NCI-H146 treated with DMSO at 0.1 percent for 48 hours (cell line): ENCODE data around the gene CASQ2.

ENCODE experiments used
- DNase-seq: peaks from one replicate; lab custom pipeline; 2025; ENCODE audit not compliant: unreplicated experiment; lab: John Stamatoyannopoulos, UW

The CASQ2 gene

DNA sequence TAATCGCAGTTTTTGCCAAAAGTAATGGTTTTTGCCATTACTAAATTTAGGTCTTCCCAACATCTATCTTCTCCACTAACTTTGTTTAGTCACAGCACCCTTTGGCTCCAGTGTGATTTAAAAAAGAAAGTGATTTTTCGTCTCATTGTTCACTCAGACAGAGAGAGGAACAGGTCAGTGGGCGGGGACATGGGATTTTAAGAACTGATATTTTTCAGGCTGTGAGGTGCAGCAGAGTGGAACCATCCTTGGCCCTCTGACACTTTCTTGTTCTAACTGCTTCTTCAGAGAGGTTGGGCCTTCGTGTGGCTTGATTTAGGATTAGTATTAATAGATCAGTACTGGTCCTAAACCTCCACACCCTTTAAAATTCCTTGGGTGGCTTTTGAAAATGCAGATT, 38.8 kb downstream of the CASQ2 start:
- no peak for DNase-seq

DNA sequence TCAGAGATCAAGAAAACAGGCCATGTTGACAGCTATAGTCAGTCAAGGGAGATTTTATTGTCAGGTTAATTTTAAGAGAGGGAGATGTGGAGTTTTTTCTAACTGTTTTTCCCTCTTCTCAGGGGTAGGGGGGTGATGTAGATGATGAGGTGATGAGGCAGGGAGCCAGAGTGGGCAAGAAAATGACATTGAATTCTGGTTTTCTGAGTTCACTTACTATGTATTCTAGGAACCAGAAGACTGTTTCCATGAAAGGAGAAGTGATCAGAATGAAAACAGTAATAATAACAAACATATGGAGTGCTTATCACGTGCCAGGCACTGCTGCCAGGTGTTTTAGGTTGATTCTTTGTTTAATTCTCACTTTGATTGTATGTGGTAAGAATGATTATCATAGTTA, 40.2 kb downstream of the CASQ2 start:
- DNase-seq: no peak

DNA sequence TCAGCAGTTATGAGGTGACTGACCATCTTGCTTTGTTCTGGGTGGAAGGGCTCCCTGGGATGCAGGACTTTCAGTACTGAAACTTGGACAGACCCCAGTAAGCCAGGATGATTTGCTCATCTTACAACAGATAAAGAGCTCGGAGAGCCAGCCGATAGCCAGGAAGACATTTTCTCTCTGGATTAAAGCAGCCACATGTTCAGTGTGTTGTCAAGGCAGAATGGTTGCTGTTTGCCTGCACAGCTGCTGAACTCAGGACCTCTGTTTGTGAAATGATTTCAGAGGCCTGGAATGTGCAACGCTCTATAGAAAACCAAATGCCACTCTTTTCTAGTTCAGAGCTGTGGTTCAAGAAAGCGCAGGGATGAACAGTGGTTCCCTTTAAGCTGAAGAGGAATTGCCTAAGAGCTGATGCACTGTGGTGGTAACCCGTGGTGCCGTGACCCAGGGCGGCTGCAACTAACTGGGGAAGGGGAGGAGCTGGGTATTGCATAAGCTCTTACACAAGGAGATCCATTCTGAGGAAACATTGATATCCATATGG, 40.7 kb downstream of the CASQ2 start:
- DNase-seq: no peak

DNA sequence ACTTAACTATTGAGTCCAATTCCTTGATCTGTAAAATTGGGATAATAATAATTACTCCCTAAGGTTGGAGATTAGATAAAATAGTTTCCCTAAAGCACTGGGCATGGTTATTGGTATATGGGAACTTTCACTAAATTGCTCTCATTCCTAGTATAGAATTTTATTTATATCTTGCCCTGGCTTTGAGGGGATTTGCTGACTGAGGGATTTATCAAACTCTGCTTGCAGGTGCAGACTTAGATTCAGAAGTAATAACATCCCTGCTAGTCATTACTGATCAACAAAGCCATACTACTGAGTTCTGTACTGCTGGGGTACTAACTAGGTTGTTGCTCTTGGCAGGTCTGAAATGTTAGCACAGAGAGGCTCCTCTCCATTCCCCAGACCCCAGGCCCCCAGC, 41.9 kb downstream of the CASQ2 start:
- DNase-seq: no peak

DNA sequence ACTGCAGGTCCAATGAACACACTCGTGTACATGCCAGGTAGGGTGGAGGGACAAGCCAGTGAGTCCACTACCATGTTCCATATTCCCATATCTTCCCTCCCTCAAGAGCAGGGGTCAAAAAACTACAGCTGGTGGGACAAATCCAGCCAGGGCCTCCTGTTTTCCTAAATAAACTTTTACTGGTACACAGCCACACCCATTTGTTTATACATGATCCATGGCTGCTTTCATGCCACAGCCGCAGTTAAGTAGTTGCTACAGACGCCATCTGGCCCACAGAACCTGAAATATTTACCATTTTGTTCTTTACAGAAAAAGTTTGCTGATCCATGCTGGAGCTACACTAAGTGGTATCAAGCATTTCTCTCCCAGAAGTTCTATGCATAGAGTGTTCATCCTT, 42.4 kb downstream of the CASQ2 start:
- no peak for DNase-seq

- DNase-seq: no peak
Measured at GRCh38 chr1:115725600-115725999, 42.9 kb downstream of the CASQ2 start.

DNA sequence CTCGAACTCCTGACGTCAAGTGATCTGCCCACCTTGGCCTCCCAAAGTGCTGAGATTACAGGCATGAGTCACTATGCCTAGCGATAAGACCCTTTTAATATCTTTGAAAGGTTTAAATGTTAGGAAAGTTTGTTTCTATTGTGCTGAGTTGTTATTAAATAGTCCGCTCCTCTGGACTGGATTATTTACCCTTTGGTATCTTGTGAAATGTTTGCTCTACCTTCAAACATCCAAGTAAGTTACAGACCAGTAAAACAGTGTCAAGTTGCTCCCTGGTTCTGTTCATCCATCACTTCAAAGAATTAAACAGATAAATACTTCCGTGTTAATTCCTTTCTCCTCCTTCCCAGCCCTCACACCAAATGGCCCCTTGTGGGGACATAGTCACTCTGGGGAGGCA, 44.8 kb downstream of the CASQ2 start:
- no peak for DNase-seq

- DNase-seq: no peak
Measured at GRCh38 chr1:115722221-115722620, 46.3 kb downstream of the CASQ2 start.

GRCh38 chr1:115719285-115719684, 49.2 kb downstream of the CASQ2 start:
- no peak for DNase-seq

GRCh38 chr1:115718011-115718754, 50.3 kb downstream of the CASQ2 start:
- no peak for DNase-seq

GRCh38 chr1:115717541-115717940, 51.0 kb downstream of the CASQ2 start:
- no peak for DNase-seq

DNA sequence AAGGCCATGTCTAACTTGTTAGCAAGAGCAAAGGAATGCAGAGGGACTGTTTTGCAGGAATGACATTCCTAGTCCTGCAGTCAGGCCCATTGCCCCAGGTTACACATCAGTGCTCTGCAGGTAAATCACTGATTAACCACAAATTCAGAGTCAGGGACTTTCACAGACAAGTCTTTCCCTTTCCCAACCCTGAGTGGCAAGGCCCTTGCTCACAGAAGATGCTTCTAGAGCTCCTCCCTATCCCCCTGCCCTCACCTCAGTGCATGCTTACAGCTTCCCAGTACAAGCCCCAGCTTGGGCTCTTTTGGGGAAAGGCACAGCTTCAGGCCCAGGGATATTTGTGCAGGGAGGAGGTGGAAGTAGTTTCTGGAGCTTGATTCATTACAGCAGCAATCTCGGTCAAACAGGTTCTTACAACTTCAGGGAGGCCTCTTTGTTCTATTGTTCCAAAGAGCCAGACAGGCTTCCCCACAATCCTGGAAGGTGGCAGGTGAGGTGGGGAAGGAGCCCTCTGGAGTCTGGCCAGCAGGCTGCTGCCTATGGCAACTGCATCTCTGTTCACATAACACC, 53.9 kb downstream of the CASQ2 start:
- DNase-seq: no peak

DNA sequence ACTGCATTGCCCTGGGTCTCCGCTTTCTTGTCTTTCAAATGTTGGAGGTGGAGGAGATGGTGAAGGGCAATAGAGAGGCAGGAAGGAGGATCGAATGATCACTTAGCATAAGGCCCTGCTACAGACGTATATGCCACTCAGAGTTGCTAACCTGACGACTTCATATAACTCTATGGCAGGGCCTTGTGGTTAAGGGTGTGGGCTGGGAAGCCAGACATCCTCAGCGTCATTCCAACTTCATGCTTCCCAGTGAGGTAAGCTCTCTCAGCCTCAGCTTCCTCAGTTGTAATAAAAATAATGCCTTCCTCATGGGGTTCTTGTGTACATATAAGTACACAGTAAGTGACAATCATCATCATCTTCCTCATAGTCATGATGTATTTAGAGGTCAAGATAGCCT, 54.6 kb downstream of the CASQ2 start:
- DNase-seq: no peak

DNA sequence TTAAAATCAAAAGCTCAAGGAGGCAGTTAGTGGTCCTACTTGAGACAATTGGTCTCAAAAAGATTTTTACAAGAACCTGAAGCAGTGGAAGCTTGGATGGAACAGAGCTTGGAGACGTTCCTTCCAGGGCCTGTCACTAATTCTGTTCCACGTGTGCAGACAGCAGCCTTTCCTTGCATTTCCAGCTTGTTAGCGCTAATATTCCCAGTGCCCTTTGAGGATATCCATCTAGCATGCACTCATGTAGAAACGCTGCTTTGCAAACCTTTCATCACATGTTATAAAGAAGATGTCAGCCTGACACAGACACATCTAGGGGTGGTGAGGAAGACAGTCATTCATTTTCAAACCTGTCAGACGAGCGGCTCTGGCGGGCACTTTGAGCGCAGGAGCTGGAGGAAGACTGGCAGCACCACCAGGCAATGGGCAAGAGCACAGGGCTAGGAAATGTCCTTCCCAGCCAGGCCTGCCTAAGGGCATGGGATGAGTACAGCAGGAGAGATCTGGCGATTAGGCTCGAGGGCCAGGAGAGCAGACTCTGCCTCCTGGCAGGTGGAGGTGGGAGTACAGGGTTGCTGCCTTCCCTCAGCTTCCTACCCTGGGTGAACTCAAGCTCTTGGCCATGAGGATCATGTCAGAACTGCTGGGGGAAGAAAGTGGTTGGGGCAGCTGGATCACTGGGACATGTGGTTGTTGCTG, 55.5 kb downstream of the CASQ2 start:
- no peak for DNase-seq

DNA sequence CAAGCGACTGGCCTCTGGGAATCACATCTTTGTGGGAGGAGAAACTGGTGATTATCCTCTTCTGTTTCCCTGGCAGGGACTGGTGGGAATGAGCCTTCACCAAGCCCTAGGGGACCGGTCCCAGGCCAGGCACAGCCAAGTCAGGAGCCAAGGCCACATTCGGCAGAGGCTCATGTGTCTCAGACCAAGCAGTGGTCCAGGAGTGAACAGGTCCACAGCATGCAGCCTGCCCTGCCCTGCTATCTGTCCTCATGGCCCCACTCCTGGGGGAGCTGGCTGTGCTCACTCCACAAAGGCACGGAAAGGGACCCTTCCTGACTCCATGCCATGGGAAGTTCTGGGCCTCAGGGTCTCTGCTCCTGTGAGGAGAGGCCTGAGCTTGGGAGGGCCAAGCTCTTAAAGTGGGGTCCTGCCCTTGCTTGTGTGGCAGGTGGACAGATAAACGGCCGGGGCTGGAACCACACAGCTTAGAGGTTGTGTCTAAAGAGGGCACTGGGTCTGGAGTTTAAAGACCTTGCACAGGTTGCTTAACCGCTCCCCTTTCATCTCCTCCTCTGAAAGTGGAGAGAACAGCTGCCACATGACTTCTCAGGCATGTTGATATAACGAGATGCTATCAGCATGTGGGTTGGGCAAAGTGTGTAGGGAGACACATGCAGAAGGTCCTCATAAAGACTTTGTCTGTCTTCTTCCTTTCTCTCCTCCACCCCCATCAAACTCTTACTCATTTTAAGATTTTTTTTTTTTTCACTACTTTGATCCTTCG, 57.5 kb downstream of the CASQ2 start:
- no peak for DNase-seq

DNA sequence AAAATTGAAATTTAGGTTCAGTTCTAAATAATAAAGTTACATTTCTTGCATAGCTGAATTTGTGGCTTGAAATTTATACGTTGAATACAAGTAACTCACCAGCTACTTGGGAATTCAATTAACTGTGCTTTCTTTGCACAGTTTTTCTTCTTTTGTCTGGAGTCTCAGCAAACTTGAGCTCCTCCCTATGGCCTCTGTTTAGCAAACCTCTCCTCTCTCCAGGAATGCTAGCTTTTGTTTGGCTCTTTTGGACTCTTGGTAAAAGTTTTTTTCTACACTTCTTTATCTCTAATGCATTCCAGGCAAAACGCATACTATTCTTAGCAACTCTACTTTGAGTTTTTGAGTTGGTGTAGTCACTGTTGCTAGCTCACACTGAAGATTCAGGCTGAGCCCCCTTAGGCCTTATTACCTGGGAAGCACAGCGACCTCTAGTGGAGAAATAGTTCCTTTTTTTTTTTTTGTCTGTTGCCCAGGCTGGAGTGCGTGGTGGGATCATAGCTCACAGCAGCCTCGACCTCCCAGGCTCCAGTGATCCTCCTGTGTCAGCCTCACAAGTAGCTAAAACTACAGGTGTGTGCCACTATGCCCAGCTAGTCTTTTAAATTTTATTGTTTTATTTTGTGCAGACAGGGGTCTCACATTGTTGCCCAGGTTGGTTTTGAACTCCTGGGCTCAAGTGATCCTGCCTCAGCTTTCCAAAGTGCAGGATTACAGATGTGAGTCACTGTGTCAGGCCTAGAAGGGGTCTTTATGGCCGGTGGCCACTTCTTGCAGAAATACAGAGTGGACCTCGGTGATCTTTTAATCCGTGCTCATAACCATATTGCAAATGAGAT, 61.7 kb downstream of the CASQ2 start:
- DNase-seq: peak; percentile 26

DNA sequence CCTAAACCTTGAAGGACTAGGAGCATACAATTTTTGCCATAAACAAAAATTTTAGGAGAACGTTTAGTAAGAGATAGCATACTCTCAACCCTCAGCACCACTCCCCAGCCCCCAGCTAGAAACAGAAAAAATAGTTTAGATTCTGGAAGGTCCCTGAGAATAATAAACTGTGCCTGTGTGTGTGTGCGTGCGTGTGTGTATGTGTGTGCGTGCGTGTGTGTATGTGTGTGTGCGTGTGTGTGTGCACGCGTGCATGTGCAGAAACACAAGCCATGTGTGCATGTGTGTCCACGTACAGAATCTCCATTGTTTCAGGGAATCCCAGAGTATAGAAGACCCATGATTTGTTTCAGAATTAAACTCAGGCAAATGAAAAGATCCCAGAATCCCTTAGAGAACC, 62.6 kb downstream of the CASQ2 start:
- DNase-seq: no peak

- no peak for DNase-seq
Measured at GRCh38 chr1:115705085-115705951, 63.2 kb downstream of the CASQ2 start.

- DNase-seq: no peak
Measured at GRCh38 chr1:115702959-115703358, 65.6 kb downstream of the CASQ2 start.

DNA sequence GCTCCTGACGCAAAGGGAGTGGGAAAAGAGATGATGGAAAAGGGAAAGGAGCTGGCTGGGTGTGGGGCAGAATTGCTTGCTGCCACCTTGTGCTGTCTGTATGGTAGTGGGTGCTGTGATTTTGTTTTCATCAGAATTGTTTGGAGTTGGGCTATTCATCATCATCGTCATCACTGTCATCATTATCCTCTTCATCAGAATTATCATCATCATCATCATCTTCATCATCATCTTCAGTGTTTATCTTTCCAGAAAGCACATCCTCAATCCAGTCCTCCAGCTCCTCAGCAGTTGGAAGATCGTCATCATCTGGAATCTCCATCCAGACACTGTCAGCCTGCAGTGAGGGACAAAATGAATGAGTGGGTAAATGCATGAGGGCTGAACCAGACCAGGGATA, 67.4 kb downstream of the CASQ2 start:
- no peak for DNase-seq
